Measurements from ENCODE around the gene MRPS27. TPM values are rescaled to one million over a fixed set of nuclear protein-coding genes. Genes with fewer than 3 reads are reported as not detected.

Gene MRPS27
- total and polyA plus RNA-seq, 12 donors: 20.8 to 91.8 (median 75.8) TPM

GRCh38 chr5:72256536-72256935 lies 63.5 kb downstream of the MRPS27 start:
- Histone ChIP-seq H3K36me3 (no peaks in the 10 kb centered on the region), H3K27me3 (no peaks in the 10 kb centered on the region), H3K4me3 (no peak overlapping the region), H3K4me1 (peaks cover 0 to 35% (median 16%) of the 10 kb centered on the region in 9 donors), H3K9me3 (no peaks in the 10 kb centered on the region), H3K27ac (no peak overlapping the region)
- intact Hi-C loops (cut with DNase I): loop anchor here in 1 of 10 donors (10.0 kb wide), 1 partner anchor 62 kb away; no protein-coding TSS in a partner anchor
- no peak for TF ChIP-seq CTCF (IDR thresholded peaks at IDR 0.05)
- DNase-seq: no peak
- no peak for ATAC-seq
- WGBS, 2 donors: 95 to 96% methylated on average over 2 of the region's 2 CpGs

GRCh38 chr5:72255670-72256069 lies 64.4 kb downstream of the MRPS27 start:
- Histone ChIP-seq H3K9me3 (no peaks in the 10 kb centered on the region), H3K27ac (no peak overlapping the region), H3K4me3 (no peak overlapping the region), H3K4me1 (peaks cover 0 to 37% (median 23%) of the 10 kb centered on the region in 9 donors), H3K36me3 (no peaks in the 10 kb centered on the region), H3K27me3 (no peaks in the 10 kb centered on the region)
- TF ChIP-seq CTCF (IDR thresholded peaks at IDR 0.05): no peak
- ATAC-seq: no peak
- DNase-seq: no peak
- 85 to 90% methylated on average over 2 of the region's 2 CpGs for WGBS, 2 donors
- intact Hi-C loops (cut with DNase I): loop anchor here in 1 of 10 donors (10.0 kb wide), 1 partner anchor 61 kb away; no protein-coding TSS in a partner anchor

GRCh38 chr5:72255237-72255636 lies 64.8 kb downstream of the MRPS27 start:
- TF ChIP-seq CTCF (IDR thresholded peaks at IDR 0.05): no peak
- Histone ChIP-seq H3K36me3 (no peaks in the 10 kb centered on the region), H3K27ac (no peak overlapping the region), H3K27me3 (no peaks in the 10 kb centered on the region), H3K9me3 (no peaks in the 10 kb centered on the region), H3K4me3 (no peak overlapping the region), H3K4me1 (peaks cover 0 to 37% (median 23%) of the 10 kb centered on the region in 9 donors)
- ATAC-seq (no peak), DNase-seq (no peak)
- WGBS, 2 donors: 96 to 99% methylated on average over 3 of the region's 3 CpGs
- intact Hi-C loops (cut with DNase I): loop anchor here in 1 of 10 donors (10.0 kb wide), 1 partner anchor 60 kb away; no protein-coding TSS in a partner anchor

- H3K4me1 ChIP-seq: peaks cover 0 to 52% (median 38%) of the 10 kb centered on the region in 9 donors
- no peaks in the 10 kb centered on the region for H3K9me3 ChIP-seq
- DNase-seq: no peak
- ATAC-seq: no peak
- H3K4me3 ChIP-seq: no peak overlapping the region
- no peak overlapping the region for H3K27ac ChIP-seq
- 94 to 96% methylated on average over 5 of the region's 5 CpGs for WGBS, 2 donors
- no peaks in the 10 kb centered on the region for H3K27me3 ChIP-seq
- no peak for TF ChIP-seq CTCF (IDR thresholded peaks at IDR 0.05)
- intact Hi-C loops (cut with DNase I): loop anchor here in 2 of 10 donors (5.0 to 10.0 kb wide), 2 partner anchors 55 to 58 kb away; no protein-coding TSS in a partner anchor
- H3K36me3 ChIP-seq: no peaks in the 10 kb centered on the region
Measured at GRCh38 chr5:72252574-72253155, 67.4 kb downstream of the MRPS27 start.

Data from heart right ventricle (tissue), 16 donors.